HepG2 (cell line): Measurements from ENCODE around the gene JMJD1C. TPM values are rescaled to one million over a fixed set of nuclear protein-coding genes. Genes with fewer than 3 reads are reported as not detected.

Source experiments
- HMG20A ChIP-seq: IDR thresholded peaks from 2 replicates; pipeline ENCODE4 v1.6.1; 2016; ENCODE audit warnings: borderline replicate concordance
- HNRNPLL ChIP-seq: fragments of 200-400 bp; formaldehyde crosslinking; IDR thresholded peaks from 2 replicates; pipeline ENCODE4 v1.6.1; 2017; ENCODE audit warnings: mild to moderate bottlenecking, low read depth, low read length; ENCODE audit not compliant: poor library complexity, severe bottlenecking
- MTA3 ChIP-seq: sonication (generic); formaldehyde crosslinking; IDR thresholded peaks from 2 replicates; pipeline ENCODE4 v1.4.0; 2020; ENCODE audit warnings: missing genetic modification reagents
- SIX4 ChIP-seq: sonication (generic); formaldehyde crosslinking; IDR thresholded peaks from 2 replicates; pipeline ENCODE4 v1.4.0; 2020; ENCODE audit warnings: missing genetic modification reagents
- SYNCRIP ChIP-seq: fragments of 200-400 bp; formaldehyde crosslinking; IDR thresholded peaks from 2 replicates; pipeline ENCODE4 v1.6.1; 2018; ENCODE audit warnings: mild to moderate bottlenecking, low read depth, low read length; ENCODE audit not compliant: insufficient read depth
- XBP1 ChIP-seq: sonication (generic); formaldehyde crosslinking; IDR thresholded peaks from 2 replicates; pipeline ENCODE4 v1.5.0; 2020; ENCODE audit warnings: missing genetic modification reagents
- ZNF644 ChIP-seq: IDR thresholded peaks from 2 replicates; pipeline ENCODE4 v1.6.1; 2016; ENCODE audit warnings: low read depth
- ZNF746 ChIP-seq: sonication (generic); formaldehyde crosslinking; IDR thresholded peaks from 2 replicates; pipeline ENCODE4 v1.8.0; 2022; ENCODE audit warnings: mild to moderate bottlenecking, missing genetic modification reagents
- polyA plus RNA-seq, 8 experiments: library from polyadenylated mRNA; depleted of rRNA in 3 of 8; stranded (reverse) in 7 of 8; unstranded in 1 of 8; fragments of >200 nt; fragmentation: Illumina TruSeq in 4 of 8; extraction: Trizol in 4 of 8; gene quantifications; 2 replicates each; pipeline versions ENCODE4 v1.2.1 to v1.2.3, GENCODE V29; 2011 to 2016; ENCODE audit warnings: low read depth in 4 of 8, missing spikeins in 1 of 8, mixed read lengths in 1 of 8; ENCODE audit not compliant: insufficient read depth in 1 of 8
- total RNA-seq, 5 experiments: library from RNA; depleted of rRNA; stranded (reverse); fragments of >200 nt; fragmentation: Illumina TruSeq; extraction: Trizol; gene quantifications; 2 replicates each; pipeline ENCODE4 v1.2.3, GENCODE V29; 2016; ENCODE audit warnings: low read depth in 1 of 5
- TF ChIP-seq, protein P1 (sequence below): IDR thresholded peaks from 2 replicates; pipeline ENCODE4 v1.6.1; 2018; ENCODE audit warnings: missing genetic modification reagents, mild to moderate bottlenecking, missing compliant biosample characterization
- TF ChIP-seq, protein P2 (sequence below): sonication (generic); formaldehyde crosslinking; IDR thresholded peaks from 2 replicates; pipeline ENCODE4 v1.8.0; 2022; ENCODE audit warnings: missing genetic modification reagents, low read depth, mild to moderate bottlenecking, borderline replicate concordance
- TF ChIP-seq, protein P3 (sequence below): IDR thresholded peaks from 2 replicates; pipeline ENCODE4 v1.6.1; 2016; ENCODE audit warnings: low read depth
- TF ChIP-seq, protein P4 (sequence below): sonication (generic); formaldehyde crosslinking; IDR thresholded peaks from 2 replicates; pipeline ENCODE4 v1.9.0; 2021; ENCODE audit warnings: missing genetic modification reagents, borderline replicate concordance
- TF ChIP-seq, protein P5 (sequence below): sonication (generic); formaldehyde crosslinking; IDR thresholded peaks from 2 replicates; pipeline ENCODE4 v1.5.1; 2020; ENCODE audit warnings: mild to moderate bottlenecking, missing genetic modification reagents, moderate library complexity
- TF ChIP-seq, protein P6 (sequence below): sonication (generic); formaldehyde crosslinking; IDR thresholded peaks from 2 replicates; pipeline ENCODE4 v1.4.0; 2020; ENCODE audit warnings: missing genetic modification reagents

JMJD1C gene
- total and polyA plus RNA-seq, 2 of the 13 experiments (the other 11 are each of a cell fraction or from before 2014, with no cell fraction given) = 42.3 to 42.7 TPM

DNA sequence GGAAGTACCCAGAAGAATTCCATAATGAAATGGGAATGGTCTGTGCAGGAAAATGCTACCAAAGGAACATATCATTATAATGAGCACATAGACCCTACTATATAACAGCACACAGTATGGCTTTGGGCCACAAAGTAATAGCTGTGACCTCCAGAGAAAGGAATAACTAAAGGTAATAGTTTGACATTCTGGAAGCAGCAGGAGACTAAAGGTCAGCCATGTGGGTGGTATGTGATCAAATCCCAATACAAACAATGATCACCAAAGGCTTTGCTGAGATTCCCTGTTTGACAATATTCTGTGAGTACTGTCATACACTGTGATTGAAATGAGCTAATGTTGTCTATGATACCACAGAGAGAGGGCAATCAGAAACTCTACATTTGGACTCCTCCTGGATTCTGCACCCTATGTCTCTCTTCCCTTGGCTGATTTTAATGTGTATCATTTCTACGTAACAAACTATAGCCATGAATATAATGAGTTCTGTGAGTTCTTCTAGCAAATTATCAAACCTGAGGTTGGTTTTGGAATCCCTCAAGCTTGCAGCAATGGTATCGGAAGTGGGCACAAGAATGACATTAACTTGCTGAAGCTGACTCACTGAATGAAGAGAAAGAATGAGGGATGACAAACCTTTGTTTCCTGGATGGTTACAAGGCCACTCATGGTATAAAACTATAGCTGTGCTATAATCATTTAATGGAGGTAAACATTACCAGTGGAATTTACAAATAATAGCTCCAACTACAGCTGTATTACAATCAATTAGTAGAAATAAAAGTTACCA is 99.6 kb downstream of the JMJD1C start (continued):
- TF ChIP-seq ZNF746 (CRISPR knock-in tag) (no peak), HNRNPLL (no peak), XBP1 (CRISPR knock-in tag) (no peak), MTA3 (CRISPR knock-in tag) (no peak), HMG20A (CRISPR knock-in tag) (peak; percentile 40; the same call in 1 of the 2 replicates), ZNF644 (0 out of 2 replicates have a peak, but pooled peaks have one; percentile 13), SYNCRIP (no peak), SIX4 (CRISPR knock-in tag) (no peak)
- TF ChIP-seq, protein P1, sequence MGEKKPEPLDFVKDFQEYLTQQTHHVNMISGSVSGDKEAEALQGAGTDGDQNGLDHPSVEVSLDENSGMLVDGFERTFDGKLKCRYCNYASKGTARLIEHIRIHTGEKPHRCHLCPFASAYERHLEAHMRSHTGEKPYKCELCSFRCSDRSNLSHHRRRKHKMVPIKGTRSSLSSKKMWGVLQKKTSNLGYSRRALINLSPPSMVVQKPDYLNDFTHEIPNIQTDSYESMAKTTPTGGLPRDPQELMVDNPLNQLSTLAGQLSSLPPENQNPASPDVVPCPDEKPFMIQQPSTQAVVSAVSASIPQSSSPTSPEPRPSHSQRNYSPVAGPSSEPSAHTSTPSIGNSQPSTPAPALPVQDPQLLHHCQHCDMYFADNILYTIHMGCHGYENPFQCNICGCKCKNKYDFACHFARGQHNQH (CRISPR knock-in tag) = no peak
- TF ChIP-seq, protein P2, sequence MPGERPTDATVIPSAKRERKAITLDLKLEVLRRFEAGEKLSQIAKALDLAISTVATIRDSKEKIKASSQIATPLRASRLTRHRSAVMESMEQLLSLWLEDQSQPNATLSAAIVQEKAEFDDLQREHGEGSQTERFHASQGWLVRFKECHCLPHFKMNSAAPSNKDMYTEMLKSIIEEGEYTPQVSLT = no peak
- TF ChIP-seq, protein P3, sequence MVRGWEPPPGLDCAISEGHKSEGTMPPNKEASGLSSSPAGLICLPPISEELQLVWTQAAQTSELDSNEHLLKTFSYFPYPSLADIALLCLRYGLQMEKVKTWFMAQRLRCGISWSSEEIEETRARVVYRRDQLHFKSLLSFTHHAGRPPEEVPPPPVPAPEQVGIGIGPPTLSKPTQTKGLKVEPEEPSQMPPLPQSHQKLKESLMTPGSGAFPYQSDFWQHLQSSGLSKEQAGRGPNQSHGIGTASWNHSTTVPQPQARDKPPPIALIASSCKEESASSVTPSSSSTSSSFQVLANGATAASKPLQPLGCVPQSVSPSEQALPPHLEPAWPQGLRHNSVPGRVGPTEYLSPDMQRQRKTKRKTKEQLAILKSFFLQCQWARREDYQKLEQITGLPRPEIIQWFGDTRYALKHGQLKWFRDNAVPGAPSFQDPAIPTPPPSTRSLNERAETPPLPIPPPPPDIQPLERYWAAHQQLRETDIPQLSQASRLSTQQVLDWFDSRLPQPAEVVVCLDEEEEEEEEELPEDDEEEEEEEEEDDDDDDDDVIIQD (CRISPR knock-in tag) = no peak
- TF ChIP-seq, protein P4, sequence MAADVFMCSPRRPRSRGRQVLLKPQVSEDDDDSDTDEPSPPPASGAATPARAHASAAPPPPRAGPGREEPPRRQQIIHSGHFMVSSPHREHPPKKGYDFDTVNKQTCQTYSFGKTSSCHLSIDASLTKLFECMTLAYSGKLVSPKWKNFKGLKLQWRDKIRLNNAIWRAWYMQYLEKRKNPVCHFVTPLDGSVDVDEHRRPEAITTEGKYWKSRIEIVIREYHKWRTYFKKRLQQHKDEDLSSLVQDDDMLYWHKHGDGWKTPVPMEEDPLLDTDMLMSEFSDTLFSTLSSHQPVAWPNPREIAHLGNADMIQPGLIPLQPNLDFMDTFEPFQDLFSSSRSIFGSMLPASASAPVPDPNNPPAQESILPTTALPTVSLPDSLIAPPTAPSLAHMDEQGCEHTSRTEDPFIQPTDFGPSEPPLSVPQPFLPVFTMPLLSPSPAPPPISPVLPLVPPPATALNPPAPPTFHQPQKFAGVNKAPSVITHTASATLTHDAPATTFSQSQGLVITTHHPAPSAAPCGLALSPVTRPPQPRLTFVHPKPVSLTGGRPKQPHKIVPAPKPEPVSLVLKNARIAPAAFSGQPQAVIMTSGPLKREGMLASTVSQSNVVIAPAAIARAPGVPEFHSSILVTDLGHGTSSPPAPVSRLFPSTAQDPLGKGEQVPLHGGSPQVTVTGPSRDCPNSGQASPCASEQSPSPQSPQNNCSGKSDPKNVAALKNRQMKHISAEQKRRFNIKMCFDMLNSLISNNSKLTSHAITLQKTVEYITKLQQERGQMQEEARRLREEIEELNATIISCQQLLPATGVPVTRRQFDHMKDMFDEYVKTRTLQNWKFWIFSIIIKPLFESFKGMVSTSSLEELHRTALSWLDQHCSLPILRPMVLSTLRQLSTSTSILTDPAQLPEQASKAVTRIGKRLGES (CRISPR knock-in tag) = no peak
- TF ChIP-seq, protein P5, sequence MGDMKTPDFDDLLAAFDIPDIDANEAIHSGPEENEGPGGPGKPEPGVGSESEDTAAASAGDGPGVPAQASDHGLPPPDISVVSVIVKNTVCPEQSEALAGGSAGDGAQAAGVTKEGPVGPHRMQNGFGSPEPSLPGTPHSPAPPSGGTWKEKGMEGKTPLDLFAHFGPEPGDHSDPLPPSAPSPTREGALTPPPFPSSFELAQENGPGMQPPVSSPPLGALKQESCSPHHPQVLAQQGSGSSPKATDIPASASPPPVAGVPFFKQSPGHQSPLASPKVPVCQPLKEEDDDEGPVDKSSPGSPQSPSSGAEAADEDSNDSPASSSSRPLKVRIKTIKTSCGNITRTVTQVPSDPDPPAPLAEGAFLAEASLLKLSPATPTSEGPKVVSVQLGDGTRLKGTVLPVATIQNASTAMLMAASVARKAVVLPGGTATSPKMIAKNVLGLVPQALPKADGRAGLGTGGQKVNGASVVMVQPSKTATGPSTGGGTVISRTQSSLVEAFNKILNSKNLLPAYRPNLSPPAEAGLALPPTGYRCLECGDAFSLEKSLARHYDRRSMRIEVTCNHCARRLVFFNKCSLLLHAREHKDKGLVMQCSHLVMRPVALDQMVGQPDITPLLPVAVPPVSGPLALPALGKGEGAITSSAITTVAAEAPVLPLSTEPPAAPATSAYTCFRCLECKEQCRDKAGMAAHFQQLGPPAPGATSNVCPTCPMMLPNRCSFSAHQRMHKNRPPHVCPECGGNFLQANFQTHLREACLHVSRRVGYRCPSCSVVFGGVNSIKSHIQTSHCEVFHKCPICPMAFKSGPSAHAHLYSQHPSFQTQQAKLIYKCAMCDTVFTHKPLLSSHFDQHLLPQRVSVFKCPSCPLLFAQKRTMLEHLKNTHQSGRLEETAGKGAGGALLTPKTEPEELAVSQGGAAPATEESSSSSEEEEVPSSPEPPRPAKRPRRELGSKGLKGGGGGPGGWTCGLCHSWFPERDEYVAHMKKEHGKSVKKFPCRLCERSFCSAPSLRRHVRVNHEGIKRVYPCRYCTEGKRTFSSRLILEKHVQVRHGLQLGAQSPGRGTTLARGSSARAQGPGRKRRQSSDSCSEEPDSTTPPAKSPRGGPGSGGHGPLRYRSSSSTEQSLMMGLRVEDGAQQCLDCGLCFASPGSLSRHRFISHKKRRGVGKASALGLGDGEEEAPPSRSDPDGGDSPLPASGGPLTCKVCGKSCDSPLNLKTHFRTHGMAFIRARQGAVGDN (CRISPR knock-in tag) = no peak
- TF ChIP-seq, protein P6, sequence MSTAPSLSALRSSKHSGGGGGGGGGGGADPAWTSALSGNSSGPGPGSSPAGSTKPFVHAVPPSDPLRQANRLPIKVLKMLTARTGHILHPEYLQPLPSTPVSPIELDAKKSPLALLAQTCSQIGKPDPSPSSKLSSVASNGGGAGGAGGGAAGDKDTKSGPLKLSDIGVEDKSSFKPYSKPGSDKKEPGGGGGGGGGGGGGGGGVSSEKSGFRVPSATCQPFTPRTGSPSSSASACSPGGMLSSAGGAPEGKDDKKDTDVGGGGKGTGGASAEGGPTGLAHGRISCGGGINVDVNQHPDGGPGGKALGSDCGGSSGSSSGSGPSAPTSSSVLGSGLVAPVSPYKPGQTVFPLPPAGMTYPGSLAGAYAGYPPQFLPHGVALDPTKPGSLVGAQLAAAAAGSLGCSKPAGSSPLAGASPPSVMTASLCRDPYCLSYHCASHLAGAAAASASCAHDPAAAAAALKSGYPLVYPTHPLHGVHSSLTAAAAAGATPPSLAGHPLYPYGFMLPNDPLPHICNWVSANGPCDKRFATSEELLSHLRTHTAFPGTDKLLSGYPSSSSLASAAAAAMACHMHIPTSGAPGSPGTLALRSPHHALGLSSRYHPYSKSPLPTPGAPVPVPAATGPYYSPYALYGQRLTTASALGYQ (CRISPR knock-in tag) = no peak
